A204.1 (cell line): ENCODE measurements around the gene SCYGR2.
"Not testable (repeated sequence)": the region's sequence is repeated elsewhere in the genome, so short reads cannot be mapped to it uniquely, and the experiment has no call there.

Experiments used
- FAIRE-seq: peaks from 2 replicates; lab custom pipeline; 2012; peaks lifted over from hg19 to GRCh38; lab: Jason Lieb, UNC

Gene SCYGR2

DNA sequence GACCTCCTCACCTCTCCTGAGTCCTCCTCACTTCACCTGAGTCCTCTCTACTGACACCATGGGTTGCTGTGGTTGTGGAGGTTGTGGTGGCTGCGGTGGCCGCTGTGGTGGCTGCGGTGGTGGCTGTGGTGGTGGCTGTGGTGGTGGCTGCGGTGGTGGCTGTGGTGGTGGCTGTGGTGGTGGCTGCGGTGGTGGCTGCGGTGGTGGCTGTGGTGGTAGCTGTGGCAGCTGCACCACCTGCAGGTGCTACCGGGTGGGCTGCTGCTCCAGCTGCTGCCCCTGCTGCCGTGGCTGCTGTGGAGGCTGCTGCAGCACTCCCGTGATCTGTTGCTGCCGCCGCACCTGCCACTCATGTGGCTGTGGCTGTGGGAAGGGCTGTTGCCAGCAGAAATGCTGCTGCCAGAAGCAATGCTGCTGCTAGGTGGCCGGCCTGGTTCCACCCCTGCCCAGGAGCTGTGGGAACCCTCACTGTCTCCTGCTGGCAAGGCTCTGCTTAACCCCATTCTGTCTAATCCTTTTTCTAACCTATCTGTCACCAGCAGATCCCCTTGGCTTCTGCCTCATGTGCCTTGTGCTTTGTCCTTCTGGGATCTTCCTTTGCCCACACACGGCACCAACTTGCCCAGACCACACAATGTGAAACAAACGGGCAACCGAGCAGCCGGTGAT, at the start of gene SCYGR2:
SCYGR2 (plus strand) TSS at position 59 of the 669 bp plus-strand sequence; CDS start at position 59, 0 bp downstream.
- FAIRE-seq, result not testable (repeated sequence)

GRCh38 chr2:227551836-227552235, 46.9 kb upstream of the SCYGR2 start:
- no peak for FAIRE-seq

GRCh38 chr2:227562581-227562980, 36.1 kb upstream of the SCYGR2 start:
- FAIRE-seq, result no peak

- no peak for FAIRE-seq
Measured at GRCh38 chr2:227565080-227565479, 33.6 kb upstream of the SCYGR2 start.

- FAIRE-seq, result no peak
Measured at GRCh38 chr2:227566012-227566411, 32.7 kb upstream of the SCYGR2 start.

GRCh38 chr2:227568852-227569169, 29.9 kb upstream of the SCYGR2 start:
- no peak for FAIRE-seq

DNA sequence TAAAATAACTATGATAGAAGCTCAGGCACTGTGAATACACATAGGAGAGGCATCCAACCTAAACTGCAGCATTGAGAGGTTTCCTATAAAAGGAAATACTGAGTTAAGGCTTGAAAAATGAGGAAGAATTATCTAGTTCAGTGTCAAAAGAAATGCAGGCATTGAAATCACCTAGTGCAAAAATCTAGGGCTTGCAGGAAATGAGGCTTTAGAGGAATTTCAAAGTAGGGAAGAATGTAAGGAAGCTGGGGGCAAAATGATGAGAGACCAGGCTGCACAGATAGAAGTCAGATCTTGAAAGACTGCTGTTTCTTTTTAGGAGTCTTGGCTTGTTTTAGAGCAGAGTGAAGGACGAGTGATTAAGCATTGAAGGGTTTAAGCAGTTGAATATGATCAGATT, 28.1 kb upstream of the SCYGR2 start:
- no peak for FAIRE-seq

DNA sequence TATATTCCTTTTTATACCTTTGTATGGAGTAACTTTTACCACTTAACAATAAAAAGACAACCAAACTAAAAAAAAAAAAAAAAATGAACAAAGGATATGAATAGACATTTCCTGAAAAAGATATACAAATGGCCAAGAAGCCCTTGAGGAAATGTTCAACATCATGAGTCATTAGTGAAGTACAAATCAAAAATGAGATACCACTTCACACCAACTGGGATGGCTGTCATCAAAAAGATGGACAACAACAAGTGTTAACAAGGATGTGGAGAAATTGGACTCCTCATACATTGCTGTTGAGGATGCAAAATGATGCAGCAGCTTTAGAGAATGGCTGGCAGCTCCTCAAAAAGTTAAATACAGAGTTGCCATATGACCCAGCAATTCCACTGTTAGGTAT, 22.6 kb upstream of the SCYGR2 start:
- no peak for FAIRE-seq

DNA sequence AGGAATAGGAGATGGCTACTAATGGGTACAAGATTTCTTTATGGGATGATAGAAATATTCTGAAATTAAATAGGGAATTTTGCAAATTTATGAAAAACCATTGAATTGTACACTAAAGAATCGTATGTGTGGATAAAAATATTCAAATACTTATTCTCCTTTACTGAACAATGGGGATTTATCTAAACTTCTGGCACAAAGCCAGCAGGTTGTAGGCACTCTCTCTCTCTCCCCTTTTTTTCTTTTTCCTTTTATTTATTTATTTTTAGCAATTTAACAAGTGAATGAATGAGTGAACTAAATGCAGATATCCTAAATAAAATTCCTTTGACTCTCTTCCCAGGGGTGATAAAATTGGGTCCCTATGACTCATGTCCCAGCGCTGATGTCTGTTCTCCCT, 21.9 kb upstream of the SCYGR2 start:
- no peak for FAIRE-seq

DNA sequence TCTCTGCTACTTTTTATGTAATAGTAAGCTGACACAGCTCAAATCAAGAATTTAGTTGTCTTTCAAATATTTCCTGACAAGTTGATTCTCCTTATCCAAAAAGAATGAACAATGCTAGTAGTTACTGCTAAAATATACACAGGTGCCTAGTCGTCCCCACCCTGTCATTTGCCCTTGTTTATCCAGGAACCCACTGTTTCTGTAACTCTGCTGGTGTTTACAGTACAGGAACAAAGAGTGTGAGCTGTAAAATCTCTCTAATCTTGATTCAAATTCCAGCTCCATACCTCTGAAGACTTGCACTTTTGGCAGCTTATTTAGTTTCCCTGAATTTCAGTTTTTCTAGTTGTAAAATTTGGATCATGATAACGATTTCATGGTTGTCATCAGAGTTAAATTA, 21.1 kb upstream of the SCYGR2 start:
- no peak for FAIRE-seq

DNA sequence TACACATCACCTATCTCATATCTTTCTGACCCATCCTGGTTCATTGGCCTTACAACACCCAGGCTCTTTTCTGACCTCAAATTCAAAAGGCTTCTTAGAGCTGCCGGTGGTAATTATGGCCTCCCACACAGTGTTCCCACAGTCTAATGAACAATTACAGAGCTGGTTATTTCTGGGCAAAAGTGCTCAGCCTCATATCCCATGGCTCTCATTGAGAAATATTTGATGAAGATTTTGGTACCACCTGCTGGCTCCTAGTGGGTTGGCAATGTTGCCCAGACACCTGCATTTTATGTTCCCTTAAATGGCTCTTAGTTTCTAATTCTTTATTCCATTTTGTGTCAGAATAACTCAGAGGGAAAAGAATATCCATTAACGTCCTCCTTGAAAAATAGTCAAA, 20.1 kb upstream of the SCYGR2 start:
- no peak for FAIRE-seq

DNA sequence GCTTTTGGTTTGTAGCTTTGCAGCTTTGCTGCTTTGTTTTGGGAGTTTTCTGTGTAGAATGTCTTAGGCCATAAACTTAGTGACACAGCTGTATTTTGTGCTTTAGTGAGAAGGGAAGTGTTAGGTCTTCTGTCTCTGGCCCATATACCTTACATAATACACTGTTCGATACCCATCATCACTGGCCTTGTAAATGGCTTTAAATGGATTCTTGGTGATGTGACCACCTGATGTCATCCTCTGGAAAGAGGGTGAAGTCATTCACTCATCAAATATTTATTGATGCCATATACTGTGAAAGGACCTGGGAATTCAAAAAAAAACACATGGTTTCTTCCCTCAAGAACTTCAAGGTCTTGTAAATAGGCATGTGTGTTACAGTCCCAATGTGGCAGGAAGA, 18.9 kb upstream of the SCYGR2 start:
- FAIRE-seq, result no peak

DNA sequence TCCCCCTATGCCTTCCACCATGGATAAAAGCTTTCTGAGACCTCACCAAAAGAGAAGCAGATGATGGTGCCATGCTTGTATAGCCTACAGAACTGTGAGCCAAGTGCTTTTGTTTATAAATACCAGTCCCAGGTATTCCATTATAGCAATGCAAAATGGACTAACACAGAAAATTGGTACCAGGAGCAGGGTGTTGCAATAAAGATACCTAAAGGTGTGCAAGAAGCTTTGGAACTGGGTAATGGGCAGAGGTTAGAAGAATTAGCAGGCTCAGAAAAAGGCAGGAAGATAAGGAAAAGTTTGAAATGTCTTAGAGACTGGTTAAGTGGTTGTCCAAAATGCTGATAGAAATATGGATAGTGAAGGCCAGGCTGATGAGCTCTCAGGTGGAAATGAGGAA, 16.3 kb upstream of the SCYGR2 start:
- FAIRE-seq, result no peak

DNA sequence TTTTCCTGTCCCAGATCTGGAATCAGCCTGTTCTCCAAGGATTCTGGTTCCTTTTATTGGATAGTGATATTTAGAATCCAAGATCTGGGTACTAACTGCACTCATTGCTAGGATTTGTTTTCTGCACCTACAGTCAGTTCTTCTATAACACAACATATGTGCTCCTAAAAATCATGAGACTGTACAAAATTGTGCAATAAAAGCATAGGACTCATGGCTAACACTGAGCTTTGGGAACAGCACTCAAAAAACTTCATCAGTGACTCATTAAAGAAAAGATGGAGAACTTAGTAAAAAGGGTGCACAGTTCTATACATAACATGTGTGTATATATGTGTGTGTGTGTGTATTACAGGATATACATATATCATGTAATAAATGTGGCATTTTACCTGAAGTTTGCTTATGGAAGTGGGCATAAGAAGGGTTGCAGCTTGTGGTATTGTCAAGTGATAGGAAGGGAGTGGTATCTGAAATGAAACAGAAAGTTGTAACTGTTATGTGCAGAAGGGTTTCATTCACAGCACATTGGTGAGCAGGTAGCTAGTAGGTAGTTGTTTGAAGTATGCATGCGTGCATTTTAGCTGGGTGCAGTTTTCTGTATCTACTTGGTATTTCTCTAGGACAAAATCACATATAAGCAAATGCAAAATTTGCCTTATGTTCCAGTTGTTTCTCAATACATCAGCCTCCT, 5.9 kb upstream of the SCYGR2 start:
- FAIRE-seq, result no peak

- no peak for FAIRE-seq
Measured at GRCh38 chr2:227595797-227596196, 2.9 kb upstream of the SCYGR2 start.

DNA sequence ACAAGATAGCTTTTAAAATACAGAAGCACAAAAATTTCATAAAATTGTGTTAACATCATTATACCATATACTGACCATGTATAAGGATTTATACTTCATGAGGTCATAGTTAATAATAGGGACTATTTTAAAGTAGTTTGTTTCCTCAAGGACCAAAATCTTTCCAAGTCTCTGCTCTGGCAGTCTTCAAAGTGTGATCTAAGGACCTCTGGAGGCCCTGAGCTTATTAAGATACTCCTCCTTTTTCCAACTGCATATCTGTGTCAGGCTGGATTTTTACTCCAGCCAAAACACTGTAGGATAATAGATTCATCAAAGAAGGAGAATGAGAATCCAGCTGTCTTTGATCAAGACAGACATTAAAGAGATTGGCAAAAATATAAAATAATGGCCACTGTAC, 1.7 kb upstream of the SCYGR2 start:
- FAIRE-seq, result no peak

DNA sequence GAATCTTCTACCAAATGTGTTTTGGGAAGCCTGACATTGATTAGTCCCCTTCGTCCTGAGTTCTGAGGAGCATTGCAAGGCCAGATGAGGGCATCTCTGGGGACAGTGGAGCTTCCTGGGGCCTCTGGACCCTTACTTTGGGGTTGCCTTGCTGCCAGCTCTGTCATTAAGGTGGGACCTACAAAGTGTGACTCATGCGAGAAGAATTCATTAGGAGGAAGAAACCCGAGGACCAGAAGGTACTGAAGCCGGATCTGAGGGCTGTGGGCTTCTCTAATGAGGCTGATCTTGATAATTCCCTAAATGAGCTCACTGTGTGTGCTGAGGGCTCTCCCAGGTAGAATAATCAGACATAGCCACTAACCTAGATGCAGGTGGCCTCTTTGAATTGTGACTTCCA, 695 bp upstream of the SCYGR2 start:
- no peak for FAIRE-seq

DNA sequence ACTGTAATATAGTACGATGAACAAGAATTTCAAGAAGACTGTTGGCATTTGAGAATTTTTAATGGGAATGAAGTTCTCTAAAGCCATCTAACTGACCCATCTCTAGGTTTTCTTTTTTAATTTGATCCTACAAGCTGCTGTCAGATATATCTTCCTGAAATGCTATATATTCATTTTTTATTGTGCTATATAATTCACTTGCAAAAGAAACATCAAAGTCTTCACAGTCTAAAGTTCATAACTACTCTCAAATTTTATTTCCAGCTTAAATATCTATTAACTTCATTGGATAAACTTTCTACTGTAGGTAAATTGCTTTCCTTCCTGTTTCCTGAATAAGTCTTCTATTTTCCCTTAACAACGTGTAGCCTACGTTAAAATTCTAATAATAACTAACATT, 3.7 kb downstream of the SCYGR2 start:
- no peak for FAIRE-seq

DNA sequence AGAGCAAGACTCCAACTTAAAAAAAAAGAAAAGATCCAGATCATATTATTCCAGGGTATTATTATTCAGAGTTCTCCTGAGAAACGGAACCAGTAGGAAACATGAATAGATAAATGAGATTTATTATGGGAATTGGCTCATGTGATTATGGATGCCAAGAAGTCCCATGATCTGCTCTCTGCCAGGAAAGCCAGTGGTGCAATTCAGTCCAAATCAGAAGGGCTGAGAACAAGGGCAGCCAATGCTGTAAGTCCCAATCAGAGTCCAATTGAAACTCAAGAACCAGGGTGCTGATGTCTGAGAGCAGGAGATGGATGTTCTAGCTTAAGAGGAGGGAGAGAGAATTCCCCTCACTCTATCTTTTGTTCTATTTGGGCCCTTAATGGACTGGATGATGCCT, 7.8 kb downstream of the SCYGR2 start:
- no peak for FAIRE-seq

GRCh38 chr2:227607941-227608340, 9.2 kb downstream of the SCYGR2 start:
- no peak for FAIRE-seq

GRCh38 chr2:227608561-227609338, 10.1 kb downstream of the SCYGR2 start:
- no peak for FAIRE-seq

GRCh38 chr2:227610123-227610522, 11.4 kb downstream of the SCYGR2 start:
- no peak for FAIRE-seq

GRCh38 chr2:227612546-227613271, 14.0 kb downstream of the SCYGR2 start:
- no peak for FAIRE-seq
